Breast epithelium (tissue), 4 donors: ENCODE measurements around the gene GPR42. TPM values are rescaled to one million over a fixed set of nuclear protein-coding genes. Genes with fewer than 3 reads are reported as not detected.

Experiments used
- DNase-seq, 2 donors: peaks; one replicate each; pipeline ENCODE4 v3.0.0-alpha.2; 2019; ENCODE audit warnings: low spot score in 2 of 2
- H3K27ac ChIP-seq, 2 donors: fragments of 200-600 bp; sonication (generic) in 1 of 2; one replicate each; pipeline ENCODE4 v1.5.1; 2016 to 2019; ENCODE audit warnings: mild to moderate bottlenecking in 1 of 2
- H3K27me3 ChIP-seq, 2 donors: fragments of 200-600 bp; sonication (generic) in 1 of 2; one replicate each; pipeline versions ENCODE4 v1.5.1 to v1.6.0; 2017 to 2019; ENCODE audit warnings: control low read depth in 1 of 2, mild to moderate bottlenecking in 1 of 2
- H3K36me3 ChIP-seq: fragments of 200-600 bp; one replicate; pipeline ENCODE4 v1.5.1; 2019
- H3K4me1 ChIP-seq, 2 donors: fragments of 200-600 bp; sonication (generic); one replicate each; pipeline ENCODE4 v1.5.1; 2016 to 2019; ENCODE audit warnings: control low read depth in 1 of 2
- H3K4me3 ChIP-seq, 3 donors: fragments of 200-600 bp; sonication (generic); 1 replicate in 2 of 3; 2 replicates in 1 of 3; pipeline ENCODE4 v1.5.1; 2016 to 2019; ENCODE audit warnings: mild to moderate bottlenecking in 3 of 3, moderate library complexity in 2 of 3
- H3K9me3 ChIP-seq, 2 donors: fragments of 200-600 bp; sonication (generic) in 1 of 2; one replicate each; pipeline ENCODE4 v1.5.1; 2016 to 2019; ENCODE audit warnings: control low read depth in 1 of 2
- POLR2A ChIP-seq: fragments of 450-650 bp; IDR thresholded peaks from one replicate; pipeline ENCODE4 v1.6.1; 2016; ENCODE audit warnings: antibody characterized with exemption, mild to moderate bottlenecking, moderate library complexity
- POLR2AphosphoS5 ChIP-seq, 3 donors: sonication (generic); formaldehyde crosslinking; IDR thresholded peaks; one replicate each; pipeline ENCODE4 v1.6.1; 2017; ENCODE audit warnings: antibody characterized with exemption in 3 of 3
- intact Hi-C: fragments of 100-400 bp; cut with DNase I; formaldehyde crosslinking; loops from one replicate; pipeline ENCODE4 v1.15.1; 2023; ENCODE audit warnings: low total_unique reads
- total RNA-seq, 3 donors: library from RNA; depleted of rRNA; stranded (reverse); fragments of >200 nt; gene quantifications; one replicate each; pipeline ENCODE4 v1.1.0, GENCODE V29; 2016
- TF ChIP-seq, protein P1 (sequence below), 3 donors: fragments of 450-650 bp; IDR thresholded peaks; one replicate each; pipeline ENCODE4 v1.5.1; 2016 to 2017; ENCODE audit warnings: antibody characterized with exemption in 3 of 3, mild to moderate bottlenecking in 3 of 3, moderate library complexity in 3 of 3

Gene GPR42
- total RNA-seq, 3 donors from 2014 or later, result 0.66 TPM; not detected in 2

DNA sequence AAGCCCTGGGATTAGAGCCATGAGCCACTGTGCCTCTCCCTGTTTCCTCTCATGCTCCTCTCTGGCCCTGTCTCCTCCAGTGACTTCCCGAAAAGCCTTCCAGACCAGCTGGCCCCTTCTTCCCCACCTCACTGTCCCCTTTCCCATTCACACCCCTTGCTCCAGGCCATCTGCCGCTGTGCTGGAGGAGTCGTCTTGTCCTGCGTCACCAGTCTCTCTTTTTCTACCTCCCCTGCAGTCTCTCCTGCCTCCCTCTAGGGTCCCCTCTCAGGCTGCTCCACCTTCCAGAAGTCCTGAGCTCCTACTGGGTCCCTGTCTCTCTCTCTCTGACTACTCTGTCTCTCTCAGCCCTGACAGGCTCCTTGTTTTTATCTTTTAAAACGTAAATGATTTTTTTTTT, 28.4 kb upstream of the GPR42 start:
- DNase-seq, result no peak
- no peak overlapping the region for H3K27ac ChIP-seq
- H3K4me1 ChIP-seq, result no peaks in the 10 kb centered on the region
- TF ChIP-seq POLR2AphosphoS5 (IDR thresholded peaks at IDR 0.05), result no peak
- TF ChIP-seq POLR2A, result no peak
- H3K36me3 ChIP-seq, result no peaks in the 10 kb centered on the region
- H3K9me3 ChIP-seq, result no peaks in the 10 kb centered on the region
- intact Hi-C loops, result no loop called here
- H3K4me3 ChIP-seq, result no peak overlapping the region
- no peaks in the 10 kb centered on the region for H3K27me3 ChIP-seq

DNA sequence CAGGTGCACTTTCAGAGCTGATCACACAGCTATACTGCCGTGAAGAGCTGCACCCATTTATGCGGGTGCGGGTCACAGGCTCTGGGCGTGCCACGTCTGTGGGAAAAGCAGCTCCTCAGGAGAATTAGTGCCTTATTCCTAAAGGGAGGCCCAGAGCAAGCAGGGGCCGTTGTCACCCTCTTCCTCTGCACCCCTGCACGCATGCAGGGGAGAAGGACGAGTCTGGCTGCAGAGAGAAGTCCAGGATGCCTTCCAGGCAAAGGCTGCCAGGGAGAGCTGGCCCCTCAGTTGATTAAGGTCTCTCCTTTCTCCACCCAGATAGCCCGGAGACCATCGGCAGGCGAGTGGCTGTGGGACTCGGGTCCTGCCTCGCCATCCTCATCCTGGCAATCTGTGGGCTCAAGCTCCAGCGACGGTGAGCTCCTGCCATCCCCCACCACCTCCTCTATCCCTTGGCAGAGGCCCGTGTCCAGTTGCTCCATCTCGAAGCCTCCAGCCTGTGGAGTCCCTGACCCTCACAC, 26.3 kb upstream of the GPR42 start:
- Histone ChIP-seq H3K4me3 (no peak overlapping the region), H3K27me3 (no peaks in the 10 kb centered on the region), H3K36me3 (no peaks in the 10 kb centered on the region), H3K4me1 (no peaks in the 10 kb centered on the region), H3K27ac (no peak overlapping the region), H3K9me3 (no peaks in the 10 kb centered on the region)
- peak in 1 of 2 donors; percentile 24 for DNase-seq
- intact Hi-C loops, result no loop called here
- TF ChIP-seq, protein P1, sequence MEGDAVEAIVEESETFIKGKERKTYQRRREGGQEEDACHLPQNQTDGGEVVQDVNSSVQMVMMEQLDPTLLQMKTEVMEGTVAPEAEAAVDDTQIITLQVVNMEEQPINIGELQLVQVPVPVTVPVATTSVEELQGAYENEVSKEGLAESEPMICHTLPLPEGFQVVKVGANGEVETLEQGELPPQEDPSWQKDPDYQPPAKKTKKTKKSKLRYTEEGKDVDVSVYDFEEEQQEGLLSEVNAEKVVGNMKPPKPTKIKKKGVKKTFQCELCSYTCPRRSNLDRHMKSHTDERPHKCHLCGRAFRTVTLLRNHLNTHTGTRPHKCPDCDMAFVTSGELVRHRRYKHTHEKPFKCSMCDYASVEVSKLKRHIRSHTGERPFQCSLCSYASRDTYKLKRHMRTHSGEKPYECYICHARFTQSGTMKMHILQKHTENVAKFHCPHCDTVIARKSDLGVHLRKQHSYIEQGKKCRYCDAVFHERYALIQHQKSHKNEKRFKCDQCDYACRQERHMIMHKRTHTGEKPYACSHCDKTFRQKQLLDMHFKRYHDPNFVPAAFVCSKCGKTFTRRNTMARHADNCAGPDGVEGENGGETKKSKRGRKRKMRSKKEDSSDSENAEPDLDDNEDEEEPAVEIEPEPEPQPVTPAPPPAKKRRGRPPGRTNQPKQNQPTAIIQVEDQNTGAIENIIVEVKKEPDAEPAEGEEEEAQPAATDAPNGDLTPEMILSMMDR (IDR thresholded peaks at IDR 0.05), result no peak
- TF ChIP-seq POLR2A (no peak), POLR2AphosphoS5 (IDR thresholded peaks at IDR 0.05) (no peak)

DNA sequence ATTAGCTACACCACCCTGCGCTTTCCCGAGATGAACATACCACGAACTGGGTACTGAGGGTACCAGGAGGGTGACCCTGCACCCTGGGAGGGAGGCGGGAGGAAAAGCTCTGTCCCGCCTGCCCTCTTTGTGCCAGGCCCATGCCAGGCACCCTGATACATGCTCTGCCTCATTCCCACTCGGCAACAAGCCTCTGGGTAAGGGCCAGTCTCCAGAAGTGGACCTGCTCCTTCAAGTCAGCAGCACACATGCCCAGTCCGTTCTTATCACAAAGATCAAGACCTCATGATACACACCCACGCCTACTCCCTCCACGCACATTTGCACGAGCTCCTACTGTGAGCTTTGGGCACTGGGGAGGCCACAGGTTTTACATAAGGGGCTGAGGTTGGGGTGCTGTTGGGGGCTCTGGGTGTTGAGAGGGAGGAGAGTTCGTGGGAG, 25.2 kb upstream of the GPR42 start:
- intact Hi-C loops, result no loop called here
- no peaks in the 10 kb centered on the region for H3K27me3 ChIP-seq
- H3K4me1 ChIP-seq, result no peaks in the 10 kb centered on the region
- peak in 1 of 2 donors; percentile 20 for DNase-seq
- H3K36me3 ChIP-seq, result no peaks in the 10 kb centered on the region
- no peak overlapping the region for H3K27ac ChIP-seq
- TF ChIP-seq POLR2AphosphoS5 (IDR thresholded peaks at IDR 0.05) (no peak), POLR2A (no peak)
- TF ChIP-seq, protein P1 (IDR thresholded peaks at IDR 0.05), result no peak
- H3K4me3 ChIP-seq, result no peak overlapping the region
- no peaks in the 10 kb centered on the region for H3K9me3 ChIP-seq

DNA sequence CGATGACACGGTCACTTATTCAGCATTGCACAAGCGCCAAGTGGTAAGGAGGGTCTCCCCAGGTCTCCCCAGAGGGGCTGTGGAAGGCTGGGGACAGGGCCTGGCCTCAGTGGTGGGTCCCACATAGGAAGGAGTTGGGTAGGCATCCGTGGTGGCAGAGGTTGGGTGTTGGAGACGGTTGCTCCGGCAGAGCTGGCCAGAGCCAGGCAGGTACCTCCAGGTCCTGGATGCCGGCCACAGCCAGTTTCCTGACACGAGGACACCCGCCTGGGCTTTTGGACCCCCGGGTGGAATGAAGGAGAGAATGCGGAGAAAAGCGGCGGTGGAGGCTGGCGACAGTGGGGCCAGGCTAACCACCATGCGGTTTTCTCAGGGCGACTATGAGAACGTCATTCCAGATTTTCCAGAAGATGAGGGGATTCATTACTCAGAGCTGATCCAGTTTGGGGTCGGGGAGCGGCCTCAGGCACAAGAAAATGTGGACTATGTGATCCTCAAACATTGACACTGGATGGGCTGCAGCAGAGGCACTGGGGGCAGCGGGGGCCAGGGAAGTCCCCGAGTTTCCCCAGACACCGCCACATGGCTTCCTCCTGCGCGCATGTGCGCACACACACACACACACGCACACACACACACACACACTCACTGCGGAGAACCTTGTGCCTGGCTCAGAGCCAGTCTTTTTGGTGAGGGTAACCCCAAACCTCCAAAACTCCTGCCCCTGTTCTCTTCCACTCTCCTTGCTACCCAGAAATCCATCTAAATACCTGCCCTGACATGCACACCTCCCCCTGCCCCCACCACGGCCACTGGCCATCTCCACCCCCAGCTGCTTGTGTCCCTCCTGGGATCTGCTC, 24.4 kb upstream of the GPR42 start:
- no peak for TF ChIP-seq POLR2AphosphoS5 (IDR thresholded peaks at IDR 0.05)
- TF ChIP-seq, protein P1 (IDR thresholded peaks at IDR 0.05), result no peak
- TF ChIP-seq POLR2A, result no peak
- H3K36me3 ChIP-seq, result no peaks in the 10 kb centered on the region
- no peaks in the 10 kb centered on the region for H3K4me1 ChIP-seq
- intact Hi-C loops, result no loop called here
- no peaks in the 10 kb centered on the region for H3K9me3 ChIP-seq
- H3K4me3 ChIP-seq, result no peak overlapping the region
- no peak overlapping the region for H3K27ac ChIP-seq
- H3K27me3 ChIP-seq, result no peaks in the 10 kb centered on the region
- DNase-seq, result peak in 1 of 2 donors; percentile 51

DNA sequence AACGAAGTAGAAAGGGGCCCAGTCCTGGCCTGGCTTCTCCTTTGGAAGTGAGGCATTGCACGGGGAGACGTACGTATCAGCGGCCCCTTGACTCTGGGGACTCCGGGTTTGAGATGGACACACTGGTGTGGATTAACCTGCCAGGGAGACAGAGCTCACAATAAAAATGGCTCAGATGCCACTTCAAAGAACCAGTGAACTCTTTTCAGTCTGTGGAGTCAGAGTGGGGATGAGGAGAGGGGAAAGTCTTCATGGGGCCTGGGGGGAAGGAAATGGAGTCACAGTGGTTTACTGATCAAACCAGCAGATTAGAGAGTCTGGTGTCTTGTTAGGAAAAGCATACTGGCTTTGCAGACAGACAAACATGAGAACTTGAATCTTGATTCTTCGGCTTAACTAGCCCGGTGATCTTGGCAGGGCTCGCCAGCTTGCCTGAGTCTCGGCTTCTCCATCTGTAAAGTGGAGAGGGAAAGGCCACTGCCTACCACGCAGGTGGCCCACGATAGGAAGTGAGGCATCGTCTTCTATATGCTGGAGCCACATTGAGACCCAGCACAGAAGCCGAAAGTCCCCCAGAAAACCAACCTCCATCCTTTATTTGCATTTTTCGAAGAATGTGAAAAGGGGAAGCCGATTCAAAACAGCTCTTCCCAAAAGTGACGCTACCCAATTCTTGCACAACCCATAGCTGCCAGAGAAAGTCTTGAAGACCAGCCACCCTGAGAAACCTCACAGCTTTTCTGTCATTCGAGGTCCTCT, 23.5 kb upstream of the GPR42 start, which contains the start of gene FFAR1:
TSS of gene FFAR1 (plus strand) at position 732 of the 759 bp plus-strand sequence. CDS start 3,650 bp downstream, outside the sequence.
- Histone ChIP-seq H3K27me3 (no peaks in the 10 kb centered on the region), H3K27ac (no peak within 1 kb of the TSS), H3K4me3 (no peak within 1 kb of the TSS), H3K4me1 (no peaks in the 10 kb centered on the region), H3K36me3 (no peaks in the 10 kb centered on the region), H3K9me3 (no peaks in the 10 kb centered on the region)
- DNase-seq, result peak in 1 of 2 donors; percentile 48
- intact Hi-C loops, result no loop called here
- TF ChIP-seq POLR2A, result no peak
- no peak for TF ChIP-seq POLR2AphosphoS5 (IDR thresholded peaks at IDR 0.05)
- TF ChIP-seq, protein P1 (IDR thresholded peaks at IDR 0.05), result no peak
